ENCODE data around the gene FKBP10. TPM values are rescaled to one million over a fixed set of nuclear protein-coding genes. Genes with fewer than 3 reads are reported as not detected.

The FKBP10 gene
- polyA plus RNA-seq, 1 of the 3 experiments (the other 2 are of a cell fraction), result 360 TPM

DNA sequence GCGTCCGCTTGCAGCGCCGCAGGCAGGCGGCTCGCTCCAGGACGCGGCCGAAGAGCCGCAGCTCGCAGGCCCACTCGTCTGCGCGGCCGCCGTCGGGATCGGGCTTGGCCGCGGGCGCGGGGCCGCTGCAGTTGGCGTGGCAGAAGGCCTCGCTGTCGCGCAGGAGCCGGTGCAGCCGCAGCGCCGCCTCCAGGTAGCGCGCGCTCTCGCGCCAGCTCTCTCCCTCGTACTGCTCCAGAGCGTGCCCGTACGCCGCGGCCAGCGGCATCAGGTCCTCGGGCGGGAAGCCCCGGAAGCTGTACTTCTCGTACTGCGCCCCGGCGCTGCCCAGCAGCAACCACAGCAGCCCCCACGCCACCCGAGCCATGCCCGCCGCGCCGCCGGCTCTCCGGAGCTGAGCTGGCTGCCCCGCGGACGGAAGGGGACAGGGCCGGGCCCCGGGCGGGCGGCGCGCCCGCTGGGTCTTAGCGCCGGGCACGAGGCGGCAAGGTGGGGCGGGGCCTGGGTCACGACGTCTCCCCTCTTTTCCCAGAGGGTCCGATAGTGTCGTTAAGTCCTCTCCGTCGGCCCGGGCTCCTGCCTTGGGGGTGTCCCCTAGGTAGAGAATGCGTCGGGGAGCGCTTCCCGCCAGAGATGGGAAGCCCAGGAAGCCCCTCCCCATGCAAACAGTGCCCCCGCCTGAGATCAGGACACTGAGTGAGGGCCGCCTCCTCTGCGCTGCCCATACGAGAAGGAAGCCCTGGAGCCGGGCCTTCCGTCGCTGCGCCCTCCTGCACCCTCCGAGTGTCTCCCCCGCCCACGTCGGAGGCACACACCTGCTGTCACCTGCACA, 1.0 kb upstream of the FKBP10 start, which contains the start of gene P3H4:
Gene P3H4, minus strand, starts transcription at position 401 of the 832 bp plus-strand sequence. Its CDS starts 34 bp downstream, at position 367.
- H3K27me3 ChIP-seq (ENCODE audit: insufficient read depth), result no peaks in the 10 kb centered on the region
- H2AFZ ChIP-seq (ENCODE audit: low read depth), result peak within 1 kb of the TSS; percentile 92
- peaks cover 2 to 10% of the 10 kb centered on the region in 2 experiments for H3K36me3 ChIP-seq (replicated peaks in 1 of 2; ENCODE audit: control insufficient read depth in 1 of 2, insufficient read depth in 2 of 2, low read length in 1 of 2)
- H3K9ac ChIP-seq, result peak within 1 kb of the TSS; percentile 87
- H3F3A ChIP-seq (replicated peaks; ENCODE audit: insufficient read depth), result no peaks in the 10 kb centered on the region
- CTCF ChIA-PET, result interaction anchor here (0.6 to 20.2 kb wide), 29 partner anchors 9 to 307 kb away, joined by 3 to 405 read pairs (median 4); partner anchors contain the start of genes CNP, HAP1, JUP and KLHL11
- POLR2A ChIA-PET, result interaction anchor here (0.6 to 2.4 kb wide), 6 partner anchors 25 to 1387 kb away, joined by 3 to 12 read pairs (median 4); partner anchors contain the start of genes EIF1, JUP and KLHL11
- H3K9me2 ChIP-seq, result no peaks in the 10 kb centered on the region
- peaks cover 15 to 24% of the 10 kb centered on the region in 2 experiments; a peak in 2 of 4 replicates for H3K4me1 ChIP-seq (ENCODE audit: control insufficient read depth in 1 of 2, insufficient read depth in 2 of 2, low read depth in 1 of 2, low read length in 1 of 2)
- DNase-seq, result peak; percentile 94
- peak within 1 kb of the TSS; percentile 80 to 87 for H3K27ac ChIP-seq (ENCODE audit: low read depth in 2 of 2, low read length in 1 of 2)
- H3K4me2 ChIP-seq, result peak within 1 kb of the TSS; percentile 99
- H3K9me3 ChIP-seq, result no peaks in the 10 kb centered on the region
- H3K79me2 ChIP-seq (ENCODE audit: insufficient read depth), result peaks cover 73% of the 10 kb centered on the region
- peaks cover 14% of the 10 kb centered on the region for H4K20me1 ChIP-seq (ENCODE audit: insufficient read depth)
- WGBS (ENCODE audit: low lambda C conversion rate), result 0% methylated on average over 28 of the region's 96 CpGs
- peak within 1 kb of the TSS; percentile 75 to 93 for H3K4me3 ChIP-seq (ENCODE audit: low read depth in 2 of 2, low read length in 1 of 2)
- TF ChIP-seq GATA2 (CRISPR knock-in tag; IDR thresholded peaks at IDR 0.05) (no peak), NFIC (IDR thresholded peaks at IDR 0.05; ENCODE audit: borderline replicate concordance) (no peak), FOXJ3 (CRISPR knock-in tag; IDR thresholded peaks at IDR 0.05) (no peak), YY1 (IDR thresholded peaks at IDR 0.05; ENCODE audit: low read depth) (no peak), CHD2 (IDR thresholded peaks at IDR 0.05; ENCODE audit: low read length, partially characterized antibody) (peak; percentile 44), ZBTB33 (IDR thresholded peaks at IDR 0.05; ENCODE audit: borderline replicate concordance, low read depth) (no peak), MXI1 (IDR thresholded peaks at IDR 0.05; ENCODE audit: low read depth, low read length) (peak; percentile 81), RAD21 (IDR thresholded peaks at IDR 0.05; ENCODE audit: low read length) (peak; percentile 44; the same call in 1 of the 2 replicates), RFX5 (IDR thresholded peaks at IDR 0.05; ENCODE audit: low read length) (no peak), TCF12 (IDR thresholded peaks at IDR 0.05) (no peak), SIN3A (IDR thresholded peaks at IDR 0.05; ENCODE audit: borderline replicate concordance, low read depth, low read length) (no peak), SMC3 (IDR thresholded peaks at IDR 0.05; ENCODE audit: low read depth, low read length) (peak; percentile 39), EP300 (IDR thresholded peaks at IDR 0.05; ENCODE audit: borderline replicate concordance in 1 of 2, low read depth in 1 of 2, low read length in 1 of 2) (peak in 1 of 2 experiments; percentile 12; a peak in 1 of 4 replicates), IRF3 (IDR thresholded peaks at IDR 0.05; ENCODE audit: low read depth, low read length) (no peak), TEAD4 (IDR thresholded peaks at IDR 0.05; ENCODE audit: borderline replicate concordance, insufficient read depth) (no peak), REST (IDR thresholded peaks at IDR 0.05; ENCODE audit: low read depth, low read length) (no peak), FOSL2 (IDR thresholded peaks at IDR 0.05; ENCODE audit: borderline replicate concordance, low read depth) (no peak), NRF1 (IDR thresholded peaks at IDR 0.05; ENCODE audit: low read depth, low read length) (peak; percentile 31), ELF1 (IDR thresholded peaks at IDR 0.05) (no peak), MAX (IDR thresholded peaks at IDR 0.05; ENCODE audit: low read depth) (peak; percentile 70)
- TF ChIP-seq, protein P1, sequence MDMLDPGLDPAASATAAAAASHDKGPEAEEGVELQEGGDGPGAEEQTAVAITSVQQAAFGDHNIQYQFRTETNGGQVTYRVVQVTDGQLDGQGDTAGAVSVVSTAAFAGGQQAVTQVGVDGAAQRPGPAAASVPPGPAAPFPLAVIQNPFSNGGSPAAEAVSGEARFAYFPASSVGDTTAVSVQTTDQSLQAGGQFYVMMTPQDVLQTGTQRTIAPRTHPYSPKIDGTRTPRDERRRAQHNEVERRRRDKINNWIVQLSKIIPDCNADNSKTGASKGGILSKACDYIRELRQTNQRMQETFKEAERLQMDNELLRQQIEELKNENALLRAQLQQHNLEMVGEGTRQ (IDR thresholded peaks at IDR 0.05; ENCODE audit: borderline replicate concordance, low read depth, low read length), result no peak
- TF ChIP-seq, protein P2, sequence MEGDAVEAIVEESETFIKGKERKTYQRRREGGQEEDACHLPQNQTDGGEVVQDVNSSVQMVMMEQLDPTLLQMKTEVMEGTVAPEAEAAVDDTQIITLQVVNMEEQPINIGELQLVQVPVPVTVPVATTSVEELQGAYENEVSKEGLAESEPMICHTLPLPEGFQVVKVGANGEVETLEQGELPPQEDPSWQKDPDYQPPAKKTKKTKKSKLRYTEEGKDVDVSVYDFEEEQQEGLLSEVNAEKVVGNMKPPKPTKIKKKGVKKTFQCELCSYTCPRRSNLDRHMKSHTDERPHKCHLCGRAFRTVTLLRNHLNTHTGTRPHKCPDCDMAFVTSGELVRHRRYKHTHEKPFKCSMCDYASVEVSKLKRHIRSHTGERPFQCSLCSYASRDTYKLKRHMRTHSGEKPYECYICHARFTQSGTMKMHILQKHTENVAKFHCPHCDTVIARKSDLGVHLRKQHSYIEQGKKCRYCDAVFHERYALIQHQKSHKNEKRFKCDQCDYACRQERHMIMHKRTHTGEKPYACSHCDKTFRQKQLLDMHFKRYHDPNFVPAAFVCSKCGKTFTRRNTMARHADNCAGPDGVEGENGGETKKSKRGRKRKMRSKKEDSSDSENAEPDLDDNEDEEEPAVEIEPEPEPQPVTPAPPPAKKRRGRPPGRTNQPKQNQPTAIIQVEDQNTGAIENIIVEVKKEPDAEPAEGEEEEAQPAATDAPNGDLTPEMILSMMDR (IDR thresholded peaks at IDR 0.05), result peak; percentile 61
